ENCODE results near the gene APCDD1L. TPM values are rescaled to one million over a fixed set of nuclear protein-coding genes. Genes with fewer than 3 reads are reported as not detected.
"Not testable (repeated sequence)": the region's sequence is repeated elsewhere in the genome, so short reads cannot be mapped to it uniquely, and the experiment has no call there.

The APCDD1L gene
- total RNA-seq, 2 experiments from 2014 or later, result not detected

DNA sequence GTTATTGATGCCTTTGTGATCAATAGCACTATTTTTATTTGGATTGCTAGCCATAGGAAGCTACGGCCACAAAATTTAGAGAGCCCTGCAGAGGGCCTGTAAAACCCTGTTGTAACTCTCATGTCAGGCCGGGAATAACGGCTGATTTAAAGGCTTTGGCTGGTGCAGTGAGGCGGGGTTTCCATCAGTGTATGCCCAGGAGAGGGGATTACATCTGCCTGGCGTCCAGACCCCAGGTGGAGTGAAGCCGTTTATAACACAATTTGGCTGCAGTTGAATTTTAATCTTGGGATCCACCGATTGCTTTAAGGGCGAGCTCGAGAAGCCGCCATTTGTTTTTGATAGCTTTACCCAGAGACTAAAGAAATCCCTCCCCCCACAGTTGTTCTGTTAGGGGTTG is 29.1 kb upstream of the APCDD1L start:
- peaks cover 3 to 12% of the 10 kb centered on the region in 2 experiments for H3K27me3 ChIP-seq (ENCODE audit: control insufficient read depth in 1 of 2, insufficient read depth in 2 of 2, low read length in 2 of 2)
- no peak overlapping the region for H3K27ac ChIP-seq (ENCODE audit: low read depth in 1 of 2, low read length in 2 of 2)
- no peaks in the 10 kb centered on the region for H3K4me1 ChIP-seq (ENCODE audit: insufficient read depth, low read length)
- ATAC-seq (ENCODE audit: poor library complexity) (no peak), DNase-seq (no peak)
- TF ChIP-seq, protein P1, sequence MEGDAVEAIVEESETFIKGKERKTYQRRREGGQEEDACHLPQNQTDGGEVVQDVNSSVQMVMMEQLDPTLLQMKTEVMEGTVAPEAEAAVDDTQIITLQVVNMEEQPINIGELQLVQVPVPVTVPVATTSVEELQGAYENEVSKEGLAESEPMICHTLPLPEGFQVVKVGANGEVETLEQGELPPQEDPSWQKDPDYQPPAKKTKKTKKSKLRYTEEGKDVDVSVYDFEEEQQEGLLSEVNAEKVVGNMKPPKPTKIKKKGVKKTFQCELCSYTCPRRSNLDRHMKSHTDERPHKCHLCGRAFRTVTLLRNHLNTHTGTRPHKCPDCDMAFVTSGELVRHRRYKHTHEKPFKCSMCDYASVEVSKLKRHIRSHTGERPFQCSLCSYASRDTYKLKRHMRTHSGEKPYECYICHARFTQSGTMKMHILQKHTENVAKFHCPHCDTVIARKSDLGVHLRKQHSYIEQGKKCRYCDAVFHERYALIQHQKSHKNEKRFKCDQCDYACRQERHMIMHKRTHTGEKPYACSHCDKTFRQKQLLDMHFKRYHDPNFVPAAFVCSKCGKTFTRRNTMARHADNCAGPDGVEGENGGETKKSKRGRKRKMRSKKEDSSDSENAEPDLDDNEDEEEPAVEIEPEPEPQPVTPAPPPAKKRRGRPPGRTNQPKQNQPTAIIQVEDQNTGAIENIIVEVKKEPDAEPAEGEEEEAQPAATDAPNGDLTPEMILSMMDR (IDR thresholded peaks at IDR 0.05), result no peak
- no peaks in the 10 kb centered on the region for H3K9me3 ChIP-seq (ENCODE audit: control insufficient read depth in 1 of 2, insufficient read depth in 1 of 2, low read length in 2 of 2)
- H3K36me3 ChIP-seq (ENCODE audit: insufficient read depth, low read length), result no peaks in the 10 kb centered on the region
- H3K4me3 Mint-ChIP-seq, result no peak overlapping the region
- peaks cover 16% of the 10 kb centered on the region for H3K27me3 Mint-ChIP-seq
- ChIA-PET POLR2A (no interaction called here), CTCF (no interaction called here)
- H3K4me1 Mint-ChIP-seq (ENCODE audit: low read depth), result no peaks in the 10 kb centered on the region
- peaks cover 2% of the 10 kb centered on the region for H3K9me3 Mint-ChIP-seq
- H3K4me3 ChIP-seq (ENCODE audit: low read length), result no peak overlapping the region
- no peaks in the 10 kb centered on the region for H3K36me3 Mint-ChIP-seq (ENCODE audit: low read depth)
- intact Hi-C loops (cut with DNase I, micrococcal nuclease), result no loop called here
- H3K27ac Mint-ChIP-seq, result no peak overlapping the region

DNA sequence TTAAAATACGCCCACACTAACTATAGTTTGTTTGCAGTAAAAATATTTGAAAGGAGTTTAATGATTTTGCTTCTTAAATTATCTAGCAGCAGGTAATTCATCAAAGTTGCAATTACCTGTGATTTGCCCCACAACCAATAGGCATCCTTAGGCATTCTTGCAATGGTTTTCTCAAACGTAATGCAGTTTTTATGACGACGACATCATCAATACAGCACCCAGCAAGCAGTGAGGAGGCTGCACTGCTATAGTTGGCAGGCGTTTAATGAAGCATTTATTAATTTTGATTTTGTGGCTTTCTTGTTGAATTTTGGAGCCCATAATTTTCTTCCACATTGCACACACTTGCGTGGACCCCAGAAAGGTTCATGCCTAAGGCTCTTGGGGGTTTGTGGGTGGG is 28.1 kb upstream of the APCDD1L start:
- ChIA-PET CTCF (no interaction called here), POLR2A (interaction anchor here (0.7 kb wide), 1 partner anchor 153 kb away, joined by 3 read pairs; no protein-coding TSS in a partner anchor)
- H3K4me3 ChIP-seq (ENCODE audit: low read length), result no peak overlapping the region
- TF ChIP-seq, protein P1 (IDR thresholded peaks at IDR 0.05), result no peak
- H3K36me3 ChIP-seq (ENCODE audit: insufficient read depth, low read length), result no peaks in the 10 kb centered on the region
- DNase-seq (no peak), ATAC-seq (ENCODE audit: poor library complexity) (no peak)
- no peaks in the 10 kb centered on the region for H3K4me1 ChIP-seq (ENCODE audit: insufficient read depth, low read length)
- peaks cover 3 to 12% of the 10 kb centered on the region in 2 experiments for H3K27me3 ChIP-seq (ENCODE audit: control insufficient read depth in 1 of 2, insufficient read depth in 2 of 2, low read length in 2 of 2)
- peaks cover 0 to under 1% of the 10 kb centered on the region in 2 experiments for H3K9me3 ChIP-seq (ENCODE audit: control insufficient read depth in 1 of 2, insufficient read depth in 1 of 2, low read length in 2 of 2)
- peaks cover 16% of the 10 kb centered on the region for H3K27me3 Mint-ChIP-seq
- no peak overlapping the region for H3K27ac ChIP-seq (ENCODE audit: low read depth in 1 of 2, low read length in 2 of 2)
- intact Hi-C loops (cut with DNase I, micrococcal nuclease), result no loop called here
- H3K27ac Mint-ChIP-seq, result no peak overlapping the region
- H3K4me3 Mint-ChIP-seq, result no peak overlapping the region
- H3K36me3 Mint-ChIP-seq (ENCODE audit: low read depth), result no peaks in the 10 kb centered on the region
- H3K4me1 Mint-ChIP-seq (ENCODE audit: low read depth), result no peaks in the 10 kb centered on the region
- peaks cover 2% of the 10 kb centered on the region for H3K9me3 Mint-ChIP-seq

DNA sequence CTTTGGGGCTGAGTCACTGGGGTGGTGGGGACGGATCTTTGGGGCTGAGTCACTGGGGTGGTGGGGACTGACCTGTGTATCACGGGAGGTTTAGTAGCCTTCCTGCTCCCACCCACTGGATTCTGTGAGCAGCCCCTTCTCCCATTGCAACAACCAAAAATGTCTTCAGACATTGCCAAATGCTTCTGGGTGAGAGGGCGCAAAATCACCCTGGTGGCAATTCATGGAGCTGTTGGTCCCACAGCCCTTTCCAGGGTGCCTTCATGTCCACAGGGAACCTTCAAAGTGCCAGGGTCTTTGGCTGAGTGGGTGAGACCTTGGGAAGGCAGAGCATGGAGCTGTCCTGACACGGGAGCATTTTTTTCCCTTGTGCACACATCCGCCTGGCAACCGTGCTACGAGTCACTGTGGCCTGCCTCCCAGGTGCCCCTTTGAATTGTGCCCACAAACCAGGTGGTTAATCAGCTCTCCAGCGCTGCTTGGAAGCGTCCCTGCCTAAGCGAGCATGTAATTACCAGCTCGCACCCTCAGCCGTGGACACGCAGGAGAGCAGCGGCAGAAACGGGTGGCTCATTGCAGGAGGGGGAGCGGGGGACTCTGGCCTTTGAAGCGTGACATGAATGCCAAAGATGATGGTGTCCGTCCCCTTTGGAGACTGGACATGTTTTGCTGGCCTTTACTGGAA is 27.4 kb upstream of the APCDD1L start:
- H3K9me3 Mint-ChIP-seq, result peaks cover 5% of the 10 kb centered on the region
- H3K4me1 ChIP-seq (ENCODE audit: insufficient read depth, low read length), result no peaks in the 10 kb centered on the region
- ChIA-PET POLR2A (no interaction called here), CTCF (no interaction called here)
- H3K27ac Mint-ChIP-seq, result no peak overlapping the region
- H3K36me3 ChIP-seq (ENCODE audit: insufficient read depth, low read length), result no peaks in the 10 kb centered on the region
- H3K9me3 ChIP-seq (ENCODE audit: control insufficient read depth in 1 of 2, insufficient read depth in 1 of 2, low read length in 2 of 2), result peaks cover 0 to 4% of the 10 kb centered on the region in 2 experiments
- H3K4me3 ChIP-seq (ENCODE audit: low read length), result no peak overlapping the region
- intact Hi-C loops (cut with DNase I, micrococcal nuclease), result no loop called here
- peaks cover 15% of the 10 kb centered on the region for H3K27me3 Mint-ChIP-seq
- H3K27me3 ChIP-seq (ENCODE audit: control insufficient read depth in 1 of 2, insufficient read depth in 2 of 2, low read length in 2 of 2), result peaks cover 3 to 12% of the 10 kb centered on the region in 2 experiments
- DNase-seq (no peak), ATAC-seq (ENCODE audit: poor library complexity) (no peak)
- no peak overlapping the region for H3K4me3 Mint-ChIP-seq
- no peak overlapping the region for H3K27ac ChIP-seq (ENCODE audit: low read depth in 1 of 2, low read length in 2 of 2)
- TF ChIP-seq, protein P1 (IDR thresholded peaks at IDR 0.05), result no peak
- no peaks in the 10 kb centered on the region for H3K4me1 Mint-ChIP-seq (ENCODE audit: low read depth)
- no peaks in the 10 kb centered on the region for H3K36me3 Mint-ChIP-seq (ENCODE audit: low read depth)

DNA sequence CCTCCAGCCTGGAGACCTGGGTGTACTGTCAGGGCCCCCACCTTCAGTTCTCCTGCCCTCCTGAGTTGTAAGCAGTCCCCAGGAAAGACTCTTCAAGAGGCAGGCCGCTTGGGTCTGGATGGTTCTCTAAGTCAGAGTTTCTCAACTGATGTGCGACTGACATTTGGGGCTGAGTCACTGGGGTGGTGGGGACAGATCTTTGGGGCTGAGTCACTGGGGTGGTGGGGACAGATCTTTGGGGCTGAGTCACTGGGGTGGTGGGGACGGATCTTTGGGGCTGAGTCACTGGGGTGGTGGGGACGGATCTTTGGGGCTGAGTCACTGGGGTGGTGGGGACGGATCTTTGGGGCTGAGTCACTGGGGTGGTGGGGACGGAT is 26.8 kb upstream of the APCDD1L start:
- intact Hi-C loops (cut with DNase I, micrococcal nuclease); H3K4me1 Mint-ChIP-seq (ENCODE audit: low read depth); H3K27me3 Mint-ChIP-seq; H3K9me3 ChIP-seq (ENCODE audit: control insufficient read depth in 1 of 2, insufficient read depth in 1 of 2, low read length in 2 of 2); H3K36me3 ChIP-seq (ENCODE audit: insufficient read depth, low read length); H3K36me3 Mint-ChIP-seq (ENCODE audit: low read depth); POLR2A ChIA-PET; DNase-seq; CTCF ChIA-PET; H3K9me3 Mint-ChIP-seq; H3K27ac ChIP-seq (ENCODE audit: low read depth in 1 of 2, low read length in 2 of 2); H3K27me3 ChIP-seq (ENCODE audit: control insufficient read depth in 1 of 2, insufficient read depth in 2 of 2, low read length in 2 of 2); H3K4me3 Mint-ChIP-seq; H3K4me3 ChIP-seq (ENCODE audit: low read length); H3K4me1 ChIP-seq (ENCODE audit: insufficient read depth, low read length); ATAC-seq (ENCODE audit: poor library complexity); H3K27ac Mint-ChIP-seq: not testable (repeated sequence)

Data from CD4-positive, alpha-beta T cell (primary cell).